GM12801 (cell line): ENCODE measurements around the gene EFNA2.

ENCODE experiments used
- CTCF ChIP-seq: IDR thresholded peaks from one replicate; pipeline ENCODE4 v1.5.1; 2011; ENCODE audit warnings: control low read depth; ENCODE audit not compliant: insufficient read length; ENCODE audit errors: extremely low read depth

The EFNA2 gene

GRCh38 chr19:1239796-1240737 is 45.6 kb upstream of the EFNA2 start:
- no peak for TF ChIP-seq CTCF

- TF ChIP-seq CTCF = no peak
Observed at GRCh38 chr19:1240925-1241324, 44.7 kb upstream of the EFNA2 start.

DNA sequence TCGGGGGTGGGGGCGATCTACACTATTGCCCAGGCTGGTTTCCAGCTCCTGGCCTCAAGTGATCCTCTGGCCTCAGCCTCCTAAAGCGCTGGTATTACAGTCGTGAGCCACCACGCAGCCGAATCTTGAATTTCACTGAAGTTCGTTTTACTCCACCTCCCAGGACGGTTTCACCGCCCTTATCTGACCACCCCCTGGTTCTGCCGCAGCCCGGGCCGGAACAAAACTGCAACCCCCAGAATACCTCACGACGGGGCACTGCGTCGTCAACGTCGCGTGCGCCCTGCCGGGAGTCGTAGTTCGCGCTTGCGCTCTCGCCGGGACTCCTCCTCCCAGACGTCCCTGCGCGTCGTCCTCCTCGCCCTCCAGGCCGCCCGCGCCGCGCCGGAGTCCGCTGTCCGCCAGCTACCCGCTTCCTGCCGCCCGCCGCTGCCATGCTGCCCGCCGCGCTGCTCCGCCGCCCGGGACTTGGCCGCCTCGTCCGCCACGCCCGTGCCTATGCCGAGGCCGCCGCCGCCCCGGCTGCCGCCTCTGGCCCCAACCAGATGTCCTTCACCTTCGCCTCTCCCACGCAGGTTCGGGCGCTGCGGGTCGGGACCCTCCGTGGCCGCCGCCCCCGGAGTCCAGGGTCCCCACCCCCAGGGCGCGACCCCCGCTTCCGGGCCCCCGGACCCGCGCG is 44.1 kb upstream of the EFNA2 start, which contains the start of gene ATP5F1D:
TSS of gene ATP5F1D (plus strand) at position 335 of the 679 bp plus-strand sequence. CDS start at position 435, 100 bp downstream.
- no peak for TF ChIP-seq CTCF

- TF ChIP-seq CTCF = no peak
Observed at GRCh38 chr19:1243768-1244692, 41.6 kb upstream of the EFNA2 start.

DNA sequence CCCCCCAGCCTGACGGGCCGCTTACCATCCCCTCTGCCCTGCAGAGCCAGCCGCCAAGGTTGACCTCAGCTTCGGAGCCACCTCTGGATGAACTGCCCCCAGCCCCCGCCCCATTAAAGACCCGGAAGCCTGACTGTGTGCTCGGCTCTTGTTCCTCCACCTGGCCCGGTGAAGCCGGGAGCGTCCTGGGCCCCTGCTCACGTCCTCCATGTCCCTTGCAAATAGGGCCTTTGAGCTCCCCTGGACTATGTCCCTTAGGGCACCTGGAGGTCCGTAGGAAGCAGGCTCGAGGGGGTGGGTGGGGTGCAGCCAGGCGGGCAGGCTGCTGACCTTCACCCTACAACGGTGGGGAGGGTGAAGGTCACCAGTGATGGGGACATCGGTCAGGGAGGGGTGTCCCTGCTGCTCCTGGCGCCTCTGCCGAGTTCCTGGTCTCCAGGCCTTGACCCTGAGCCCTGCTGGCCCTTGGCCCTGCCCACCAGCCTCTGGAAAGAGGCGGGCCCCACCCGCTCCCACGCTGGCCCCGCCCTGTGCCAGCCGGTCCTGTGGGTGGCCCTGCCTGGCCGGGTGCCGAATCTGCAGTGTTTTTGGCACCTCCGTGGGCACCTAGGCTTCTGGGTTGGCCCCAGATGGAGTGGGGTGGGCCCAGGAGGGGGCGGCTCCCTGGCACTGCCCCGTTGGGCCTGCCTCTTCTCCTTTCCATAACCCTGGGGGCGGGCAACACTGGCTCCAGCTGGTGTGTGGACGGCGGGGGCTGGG is 40.8 kb upstream of the EFNA2 start:
- TF ChIP-seq CTCF = no peak

DNA sequence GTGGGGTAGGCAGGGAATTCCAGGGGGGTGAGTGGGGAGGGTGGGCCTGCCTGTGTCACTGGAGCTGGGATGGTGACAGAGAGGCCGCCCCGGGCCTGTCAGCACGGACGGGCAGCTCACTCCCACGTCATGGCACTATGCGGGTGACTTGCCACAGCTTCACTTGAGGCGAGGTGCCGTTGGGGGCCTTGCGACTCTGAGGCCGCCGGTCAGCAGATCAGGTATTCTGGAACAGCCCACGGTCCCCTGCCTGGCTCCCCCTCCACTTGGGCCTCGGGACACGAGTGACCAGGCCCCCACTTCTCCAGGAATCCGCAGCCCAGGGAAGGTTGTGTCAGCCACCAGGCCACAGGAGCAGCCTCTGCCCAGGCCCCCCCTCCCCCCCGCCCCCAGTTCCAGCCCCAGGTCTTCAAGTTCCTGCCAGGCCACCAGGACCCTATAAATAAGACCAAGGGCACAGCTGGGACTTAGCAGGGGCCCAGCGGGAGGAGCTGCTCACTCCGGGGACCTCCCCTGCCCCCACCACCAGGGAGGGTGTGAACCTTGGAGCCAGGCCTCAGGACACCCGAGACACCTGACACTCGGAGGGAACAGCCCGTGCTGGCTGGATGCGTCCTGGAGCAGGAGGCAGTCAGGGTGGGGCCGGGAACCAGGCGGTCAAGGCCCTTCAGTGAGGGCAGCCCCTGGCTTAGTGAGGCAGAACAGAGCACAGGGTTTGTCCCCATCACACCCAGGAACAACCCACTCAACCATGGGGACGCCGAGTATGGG is 40.0 kb upstream of the EFNA2 start:
- no peak for TF ChIP-seq CTCF
